C4-2B (cell line): ENCODE measurements around the gene DRC3.
A peak's percentile ranks its signal among the peaks of the same experiment; 100 is the strongest.

Experiments used
- H3K27ac ChIP-seq: fragments of 450-650 bp; 2 replicates; pipeline ENCODE4 v1.5.1; 2017
- ZFX ChIP-seq: fragments of 450-650 bp; IDR thresholded peaks from 2 replicates; pipeline ENCODE4 v1.6.1; 2017
- TF ChIP-seq, protein P1 (sequence below): fragments of 450-650 bp; conservative IDR thresholded peaks from 2 replicates; pipeline ENCODE4 v1.5.1; 2017; ENCODE audit warnings: mild to moderate bottlenecking

Gene DRC3

DNA sequence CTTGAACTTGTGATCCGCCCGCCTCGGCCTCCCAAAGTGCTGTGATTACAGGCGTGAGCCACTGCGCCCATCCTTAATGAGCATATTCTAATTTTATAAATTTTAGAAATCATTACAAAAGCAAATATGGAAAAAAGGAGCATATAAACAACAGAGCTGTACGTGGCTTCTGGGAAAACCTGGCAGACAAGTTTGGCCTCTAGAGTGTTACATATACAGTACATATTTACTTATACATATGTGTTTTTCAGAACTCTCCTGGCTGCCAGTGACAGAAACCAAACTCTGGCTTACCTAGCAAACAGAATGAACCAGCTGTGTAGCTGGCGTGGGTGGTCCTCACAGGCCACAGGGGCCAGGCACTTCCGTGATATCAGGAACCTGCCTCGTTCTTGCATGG lies 10.1 kb downstream of the DRC3 start:
- H3K27ac ChIP-seq: peak overlapping the region; percentile 64
- TF ChIP-seq, protein P1, sequence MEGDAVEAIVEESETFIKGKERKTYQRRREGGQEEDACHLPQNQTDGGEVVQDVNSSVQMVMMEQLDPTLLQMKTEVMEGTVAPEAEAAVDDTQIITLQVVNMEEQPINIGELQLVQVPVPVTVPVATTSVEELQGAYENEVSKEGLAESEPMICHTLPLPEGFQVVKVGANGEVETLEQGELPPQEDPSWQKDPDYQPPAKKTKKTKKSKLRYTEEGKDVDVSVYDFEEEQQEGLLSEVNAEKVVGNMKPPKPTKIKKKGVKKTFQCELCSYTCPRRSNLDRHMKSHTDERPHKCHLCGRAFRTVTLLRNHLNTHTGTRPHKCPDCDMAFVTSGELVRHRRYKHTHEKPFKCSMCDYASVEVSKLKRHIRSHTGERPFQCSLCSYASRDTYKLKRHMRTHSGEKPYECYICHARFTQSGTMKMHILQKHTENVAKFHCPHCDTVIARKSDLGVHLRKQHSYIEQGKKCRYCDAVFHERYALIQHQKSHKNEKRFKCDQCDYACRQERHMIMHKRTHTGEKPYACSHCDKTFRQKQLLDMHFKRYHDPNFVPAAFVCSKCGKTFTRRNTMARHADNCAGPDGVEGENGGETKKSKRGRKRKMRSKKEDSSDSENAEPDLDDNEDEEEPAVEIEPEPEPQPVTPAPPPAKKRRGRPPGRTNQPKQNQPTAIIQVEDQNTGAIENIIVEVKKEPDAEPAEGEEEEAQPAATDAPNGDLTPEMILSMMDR: no peak
- no peak for TF ChIP-seq ZFX

DNA sequence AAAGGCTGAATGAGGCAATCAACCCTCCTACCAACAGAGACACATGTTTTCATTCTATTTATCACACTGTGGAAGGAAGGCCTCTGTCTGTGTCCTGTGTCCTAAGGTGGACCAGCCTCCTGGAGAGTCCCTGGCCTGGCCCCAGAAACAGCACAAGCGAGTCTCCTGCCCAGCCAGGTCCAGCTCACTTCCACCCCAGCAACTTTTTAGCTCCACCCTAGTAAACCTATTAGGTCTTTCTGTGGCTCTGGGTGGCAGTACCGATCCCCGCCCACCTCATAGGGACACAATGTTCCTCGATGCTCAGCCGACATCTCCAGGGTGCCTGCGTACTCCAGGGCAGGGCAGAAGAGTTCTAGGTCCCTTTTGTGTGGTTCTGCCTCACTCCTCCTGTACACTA lies 10.7 kb downstream of the DRC3 start:
- H3K27ac ChIP-seq: peak overlapping the region; percentile 64
- TF ChIP-seq ZFX: no peak
- TF ChIP-seq, protein P1: no peak

DNA sequence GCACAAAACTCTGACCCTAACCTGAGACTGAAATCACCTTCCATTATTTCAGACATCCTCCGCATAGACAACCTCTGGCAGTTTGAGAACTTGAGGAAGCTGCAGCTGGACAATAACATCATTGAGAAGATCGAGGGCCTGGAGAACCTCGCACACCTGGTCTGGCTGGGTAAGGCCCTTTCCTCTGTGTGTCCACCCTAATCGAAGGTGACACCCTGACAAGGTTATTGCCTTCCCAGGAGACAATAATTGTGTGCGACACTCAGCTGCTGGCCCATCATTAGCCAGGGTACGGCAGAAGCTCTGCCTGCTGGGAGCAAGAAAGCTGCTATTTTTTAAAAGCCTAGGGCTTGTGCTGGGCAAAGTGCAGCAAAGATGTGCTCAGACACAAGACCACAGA lies 11.1 kb downstream of the DRC3 start:
- H3K27ac ChIP-seq: peak overlapping the region; percentile 64
- TF ChIP-seq, protein P1: no peak
- TF ChIP-seq ZFX: no peak

DNA sequence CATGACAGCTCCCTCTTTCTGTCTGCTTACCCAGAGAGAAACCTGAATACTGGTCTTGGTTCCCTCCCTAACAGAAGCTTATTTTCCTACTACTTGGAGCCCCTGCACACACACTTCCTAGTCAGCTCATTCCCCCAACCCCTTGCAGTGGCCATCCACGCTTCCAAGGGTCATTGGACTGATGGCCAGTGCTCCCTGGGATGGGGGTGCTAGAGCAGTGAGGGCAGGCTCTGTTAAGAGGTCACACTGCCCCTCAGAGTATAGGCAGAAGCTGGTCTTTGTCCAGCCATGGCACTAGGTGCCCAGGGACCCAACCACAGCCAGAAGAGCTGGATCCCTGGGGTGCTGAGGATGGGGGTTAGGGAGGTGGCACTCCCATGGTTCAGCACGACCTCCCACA lies 12.5 kb downstream of the DRC3 start:
- H3K27ac ChIP-seq: no peak overlapping the region; the same call in 1 of the 2 replicates
- TF ChIP-seq ZFX: no peak
- TF ChIP-seq, protein P1: no peak

DNA sequence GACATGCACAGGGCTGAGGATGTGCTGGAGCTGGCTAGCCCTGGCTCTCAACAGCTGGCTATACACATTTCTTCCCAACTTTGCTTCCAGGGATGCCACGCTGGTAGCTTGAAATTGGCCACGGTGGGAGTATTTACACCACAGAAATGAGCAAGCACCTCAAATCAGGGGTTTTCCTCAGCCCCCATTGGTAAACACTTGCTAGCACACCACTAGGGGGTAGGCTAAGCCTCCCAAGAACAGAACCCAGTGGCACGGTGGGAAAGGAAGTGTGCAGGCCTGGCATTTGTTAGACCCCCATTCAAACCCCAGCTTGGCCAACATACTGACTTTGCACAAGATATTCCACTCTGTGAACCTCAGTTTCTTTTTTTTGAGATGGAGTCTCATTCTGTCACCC lies 12.9 kb downstream of the DRC3 start:
- no peak for TF ChIP-seq ZFX
- TF ChIP-seq, protein P1: no peak
- no peak overlapping the region for H3K27ac ChIP-seq

DNA sequence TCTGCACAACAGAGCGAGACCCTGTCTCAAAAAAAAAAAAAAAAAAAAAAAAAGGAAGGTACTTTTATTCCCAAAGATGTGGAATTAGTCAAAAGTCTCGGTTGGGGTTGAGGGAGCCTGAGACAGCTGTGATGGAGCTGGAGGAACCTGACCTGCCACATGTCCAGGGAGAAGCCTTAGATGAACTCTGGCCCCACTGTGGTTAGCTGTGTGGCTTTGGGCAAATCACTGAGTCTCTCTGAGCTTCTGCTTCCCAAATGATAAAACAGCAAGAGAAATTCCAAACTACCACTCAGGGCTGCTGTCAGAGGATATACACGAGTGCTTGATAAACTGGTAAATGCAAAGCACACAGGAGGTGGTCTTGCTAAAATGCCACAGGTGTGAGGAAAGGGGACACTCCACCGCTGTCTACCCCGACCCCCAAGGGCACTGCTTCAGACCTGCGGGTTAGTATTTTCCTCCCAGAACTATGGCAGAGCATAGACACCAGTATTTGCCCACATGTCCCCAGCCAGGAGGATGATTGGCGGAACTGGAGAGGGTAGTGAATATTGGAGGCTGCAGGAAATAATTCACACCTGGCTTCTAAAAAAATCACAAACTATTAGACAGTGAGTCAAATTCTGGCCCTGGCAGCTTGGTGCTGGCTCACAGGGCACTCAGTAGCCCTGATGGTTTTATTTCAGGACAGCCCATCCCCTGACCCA lies 14.7 kb downstream of the DRC3 start:
- no peak overlapping the region for H3K27ac ChIP-seq
- TF ChIP-seq, protein P1: no peak
- TF ChIP-seq ZFX: no peak

DNA sequence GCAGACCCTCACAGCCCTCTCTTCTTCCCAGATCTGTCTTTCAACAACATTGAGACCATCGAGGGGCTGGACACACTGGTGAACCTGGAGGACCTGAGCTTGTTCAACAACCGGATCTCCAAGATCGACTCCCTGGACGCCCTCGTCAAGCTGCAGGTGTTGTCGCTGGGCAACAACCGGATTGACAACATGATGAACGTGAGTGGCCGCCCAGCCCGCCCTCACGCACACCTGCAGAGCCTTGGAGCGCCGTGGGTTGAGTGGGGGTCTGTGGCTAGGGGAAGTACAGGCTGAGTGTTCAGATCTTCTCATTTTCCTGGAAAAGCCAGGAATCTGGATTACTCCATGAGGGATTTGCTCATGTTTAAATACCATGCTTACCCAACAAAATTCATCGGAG lies 15.2 kb downstream of the DRC3 start:
- TF ChIP-seq, protein P1: no peak
- no peak for TF ChIP-seq ZFX
- no peak overlapping the region for H3K27ac ChIP-seq
